ENCODE measurements around the gene PIGS. TPM values are rescaled to one million over a fixed set of nuclear protein-coding genes. Genes with fewer than 3 reads are reported as not detected.

Gene PIGS
- total and polyA plus RNA-seq, 2 of the 4 experiments (the other 2 are of a cell fraction): 28.7 to 78.9 TPM

GRCh38 chr17:28505986-28506665 is 65.2 kb downstream of the PIGS start, which contains the start of gene FOXN1:
FOXN1 (plus strand) TSS chr17:28506348; CDS start chr17:28523970, 17,622 bp downstream.
- no peak within 1 kb of the TSS for H3K23ac ChIP-seq (ENCODE audit: low read depth, low read length)
- no peak within 1 kb of the TSS for H2BK5ac ChIP-seq (ENCODE audit: low read depth, low read length, poor library complexity, severe bottlenecking)
- H3K27me3 ChIP-seq (ENCODE audit: control insufficient read depth, insufficient read depth, low read length): peaks cover 84% of the 10 kb centered on the region
- DNase-seq (no peak), ATAC-seq (ENCODE audit: low read depth) (no peak)
- 70% methylated on average over 9 of the region's 28 CpGs; no CpG with 5 or more reads in 1 of the 2 experiments for WGBS, 2 experiments (ENCODE audit: extremely low coverage in 2 of 2, insufficient read length in 1 of 2)
- no peak within 1 kb of the TSS for H2BK120ac ChIP-seq (ENCODE audit: low read depth, low read length)
- H2BK15ac ChIP-seq (ENCODE audit: low read depth, low read length): no peak within 1 kb of the TSS
- no peak within 1 kb of the TSS for H3K27ac ChIP-seq (ENCODE audit: insufficient read depth, low read length)
- TF ChIP-seq RAD21 (IDR thresholded peaks at IDR 0.05; ENCODE audit: low read length): no peak
- TF ChIP-seq CEBPB (IDR thresholded peaks at IDR 0.05; ENCODE audit: low read depth, low read length): no peak
- TF ChIP-seq, protein P1, sequence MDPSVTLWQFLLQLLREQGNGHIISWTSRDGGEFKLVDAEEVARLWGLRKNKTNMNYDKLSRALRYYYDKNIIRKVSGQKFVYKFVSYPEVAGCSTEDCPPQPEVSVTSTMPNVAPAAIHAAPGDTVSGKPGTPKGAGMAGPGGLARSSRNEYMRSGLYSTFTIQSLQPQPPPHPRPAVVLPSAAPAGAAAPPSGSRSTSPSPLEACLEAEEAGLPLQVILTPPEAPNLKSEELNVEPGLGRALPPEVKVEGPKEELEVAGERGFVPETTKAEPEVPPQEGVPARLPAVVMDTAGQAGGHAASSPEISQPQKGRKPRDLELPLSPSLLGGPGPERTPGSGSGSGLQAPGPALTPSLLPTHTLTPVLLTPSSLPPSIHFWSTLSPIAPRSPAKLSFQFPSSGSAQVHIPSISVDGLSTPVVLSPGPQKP (IDR thresholded peaks at IDR 0.05; ENCODE audit: borderline replicate concordance, low read depth, low read length): no peak
- no peak for TF ChIP-seq MAFK (IDR thresholded peaks at IDR 0.05; ENCODE audit: low read depth, low read length)
- TF ChIP-seq, protein P2, sequence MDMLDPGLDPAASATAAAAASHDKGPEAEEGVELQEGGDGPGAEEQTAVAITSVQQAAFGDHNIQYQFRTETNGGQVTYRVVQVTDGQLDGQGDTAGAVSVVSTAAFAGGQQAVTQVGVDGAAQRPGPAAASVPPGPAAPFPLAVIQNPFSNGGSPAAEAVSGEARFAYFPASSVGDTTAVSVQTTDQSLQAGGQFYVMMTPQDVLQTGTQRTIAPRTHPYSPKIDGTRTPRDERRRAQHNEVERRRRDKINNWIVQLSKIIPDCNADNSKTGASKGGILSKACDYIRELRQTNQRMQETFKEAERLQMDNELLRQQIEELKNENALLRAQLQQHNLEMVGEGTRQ (IDR thresholded peaks at IDR 0.05; ENCODE audit: low read depth, low read length): no peak
- no peak within 1 kb of the TSS for H4K5ac ChIP-seq (ENCODE audit: low read depth, low read length)
- H2AK5ac ChIP-seq (ENCODE audit: low read depth, low read length): no peak within 1 kb of the TSS
- BruUV-seq (replicated peaks): no TSS peak
- H4K91ac ChIP-seq (ENCODE audit: insufficient read depth, low read depth, low read length): no peak within 1 kb of the TSS
- H2AFZ ChIP-seq (replicated peaks; ENCODE audit: low read length, poor library complexity): no peak within 1 kb of the TSS
- H3K4me3 ChIP-seq (ENCODE audit: insufficient read depth, low read depth, low read length): no peak within 1 kb of the TSS
- no peak within 1 kb of the TSS for H4K8ac ChIP-seq (ENCODE audit: low read depth in 2 of 2, low read length in 2 of 2)
- no peak within 1 kb of the TSS for H2BK20ac ChIP-seq (ENCODE audit: low read depth, low read length)
- H3K4me1 ChIP-seq (ENCODE audit: control insufficient read depth, insufficient read depth, low read length): no peaks in the 10 kb centered on the region
- H3K4ac ChIP-seq (ENCODE audit: low read depth, low read length): no peak within 1 kb of the TSS
- in situ Hi-C loops (cut with MboI; ENCODE audit: low sequenced_read_pairs) (no loop called here), dilution Hi-C loops (cut with HindIII; ENCODE audit: low sequenced_read_pairs, unreplicated experiment) (no loop called here), intact Hi-C loops (cut with micrococcal nuclease) (no loop called here)
- H3K36me3 ChIP-seq (ENCODE audit: control insufficient read depth, insufficient read depth, low read length): no peaks in the 10 kb centered on the region
- ChIA-PET CTCF (no interaction called here), POLR2A (ENCODE audit: unreplicated experiment) (no interaction called here)
- no peak within 1 kb of the TSS for H3K18ac ChIP-seq (ENCODE audit: low read depth, low read length)
- no peak within 1 kb of the TSS for H3K56ac ChIP-seq (ENCODE audit: extremely low read depth, insufficient read depth, low read length)
- H3K79me1 ChIP-seq (ENCODE audit: low read depth in 1 of 2, low read length in 2 of 2): no peaks in the 10 kb centered on the region
- no peaks in the 10 kb centered on the region for H3K9me3 ChIP-seq (ENCODE audit: control insufficient read depth, insufficient read depth, low read length)
- no peak within 1 kb of the TSS for H3K4me2 ChIP-seq (ENCODE audit: low read depth, low read length)
- H3K9ac ChIP-seq (ENCODE audit: low read depth, low read length): no peak within 1 kb of the TSS
- no peaks in the 10 kb centered on the region for H4K20me1 ChIP-seq (ENCODE audit: insufficient read depth, low read length)
- H3K14ac ChIP-seq (replicated peaks; ENCODE audit: low read depth, low read length): no peak within 1 kb of the TSS
- H2AK9ac ChIP-seq (replicated peaks; ENCODE audit: low read depth, low read length, poor library complexity): no peak within 1 kb of the TSS
- 0 out of 2 replicates have a peak, but pooled peaks cover 9% of the 10 kb centered on the region for H3K9me1 ChIP-seq (ENCODE audit: insufficient read depth, low read length)

All from IMR-90 (cell line).